WTC11 (cell line): ENCODE results near the gene FAM163A. TPM values are rescaled to one million over a fixed set of nuclear protein-coding genes. Genes with fewer than 3 reads are reported as not detected.
"Not testable (repeated sequence)": the region's sequence is repeated elsewhere in the genome, so short reads cannot be mapped to it uniquely, and the experiment has no call there.

Source experiments
- ATAC-seq: fragments of 200-7000 bp; cut with Tn5 transposase; 2 replicates; pipeline ENCODE4 v1.10.0; 2021; ENCODE audit warnings: mild to moderate bottlenecking, moderate library complexity
- CTCF ChIA-PET: fragments of 300-600 bp; sonication (Branson Sonifier 250); formaldehyde crosslinking; loops from one replicate; lab custom pipeline; 2021; ENCODE audit warnings: antibody characterized with exemption; lab: Charles Lee
- POLR2A ChIA-PET: fragments of 350-600 bp; sonication (Branson Sonifier 250); formaldehyde crosslinking; loops from one replicate; lab custom pipeline; 2021; ENCODE audit warnings: antibody characterized with exemption; lab: Charles Lee
- DNase-seq: peaks from one replicate; pipeline ENCODE4 v3.0.0; 2021; ENCODE audit warnings: low spot score
- H3K27ac Mint-ChIP-seq: 2 replicates; pipeline ENCODE4 v1.8.0; 2021; ENCODE audit warnings: mixed read lengths
- H3K27me3 Mint-ChIP-seq: 2 replicates; pipeline ENCODE4 v1.8.0; 2021; ENCODE audit warnings: low read depth, mild to moderate bottlenecking, moderate library complexity, mixed read lengths
- H3K36me3 Mint-ChIP-seq: 2 replicates; pipeline ENCODE4 v1.8.0; 2021; ENCODE audit warnings: mixed read lengths
- H3K4me1 Mint-ChIP-seq: 2 replicates; pipeline ENCODE4 v1.8.0; 2022; ENCODE audit warnings: mixed read lengths
- H3K4me3 Mint-ChIP-seq: 2 replicates; pipeline ENCODE4 v1.8.0; 2021; ENCODE audit warnings: mild to moderate bottlenecking, moderate library complexity, mixed read lengths
- H3K9me3 Mint-ChIP-seq: 2 replicates; pipeline ENCODE4 v1.8.0; 2021; ENCODE audit warnings: mixed read lengths
- HMGA2 ChIP-seq: fragments of 250-450 bp; sonication (Bioruptor Pico); IDR thresholded peaks from 2 replicates; pipeline ENCODE4 v1.4.0; 2021; ENCODE audit warnings: mild to moderate bottlenecking, moderate library complexity
- IRF2 ChIP-seq: sonication (generic); formaldehyde crosslinking; IDR thresholded peaks from 2 replicates; pipeline ENCODE4 v1.8.0; 2022; ENCODE audit warnings: low read depth, missing genetic modification reagents, borderline replicate concordance
- JAZF1 ChIP-seq: fragments of 250-450 bp; sonication (Bioruptor Pico); IDR thresholded peaks from 2 replicates; pipeline ENCODE4 v1.9.0; 2021; ENCODE audit warnings: moderate library complexity, mild to moderate bottlenecking, inconsistent platforms
- NR3C1 ChIP-seq: sonication (generic); formaldehyde crosslinking; conservative IDR thresholded peaks from 2 replicates; pipeline ENCODE4 v1.8.1; 2023; ENCODE audit warnings: low read depth, mild to moderate bottlenecking, missing genetic modification reagents
- OVOL2 ChIP-seq: fragments of 250-450 bp; sonication (Bioruptor Pico); IDR thresholded peaks from 2 replicates; pipeline ENCODE4 v1.9.0; 2021; ENCODE audit warnings: mild to moderate bottlenecking, borderline replicate concordance
- TCF7 ChIP-seq: sonication (generic); formaldehyde crosslinking; IDR thresholded peaks from 2 replicates; pipeline ENCODE4 v1.8.0; 2022; ENCODE audit warnings: mild to moderate bottlenecking, low read depth, missing genetic modification reagents, moderate library complexity
- ZNF121 ChIP-seq: sonication (generic); formaldehyde crosslinking; IDR thresholded peaks from 2 replicates; pipeline ENCODE4 v1.8.0; 2023; ENCODE audit warnings: missing genetic modification reagents
- ZNF232 ChIP-seq: sonication (generic); formaldehyde crosslinking; IDR thresholded peaks from 2 replicates; pipeline ENCODE4 v1.8.0; 2022; ENCODE audit warnings: mild to moderate bottlenecking, missing genetic modification reagents
- ZNF396 ChIP-seq: fragments of 250-450 bp; sonication (Bioruptor Pico); IDR thresholded peaks from 2 replicates; pipeline ENCODE4 v1.8.0; 2021; ENCODE audit warnings: mild to moderate bottlenecking, moderate library complexity, borderline replicate concordance
- total RNA-seq: library from RNA; stranded (reverse); gene quantifications from 3 replicates; pipeline ENCODE4 v1.2.3, GENCODE V29; 2021
- TF ChIP-seq, protein P1 (sequence below): sonication (generic); formaldehyde crosslinking; IDR thresholded peaks from 2 replicates; pipeline ENCODE4 v1.8.0; 2022; ENCODE audit warnings: mild to moderate bottlenecking, missing genetic modification reagents
- TF ChIP-seq, protein P2 (sequence below): sonication (generic); formaldehyde crosslinking; IDR thresholded peaks from 2 replicates; pipeline ENCODE4 v1.8.1; 2022; ENCODE audit warnings: mild to moderate bottlenecking, missing genetic modification reagents, moderate library complexity, borderline replicate concordance
- TF ChIP-seq, protein P3 (sequence below): sonication (generic); formaldehyde crosslinking; IDR thresholded peaks from 2 replicates; pipeline ENCODE4 v1.8.1; 2022; ENCODE audit warnings: mild to moderate bottlenecking, moderate library complexity, missing genetic modification reagents
- TF ChIP-seq, protein P4 (sequence below): sonication (generic); formaldehyde crosslinking; IDR thresholded peaks from 2 replicates; pipeline ENCODE4 v1.8.1; 2022; ENCODE audit warnings: low read depth, missing genetic modification reagents, borderline replicate concordance
- TF ChIP-seq, protein P5 (sequence below): fragments of 250-450 bp; sonication (Bioruptor Pico); IDR thresholded peaks from 2 replicates; pipeline ENCODE4 v1.9.0; 2021; ENCODE audit warnings: mild to moderate bottlenecking, borderline replicate concordance
- TF ChIP-seq, protein P6 (sequence below): sonication (generic); formaldehyde crosslinking; conservative IDR thresholded peaks from 2 replicates; pipeline ENCODE4 v1.8.1; 2022; ENCODE audit warnings: mild to moderate bottlenecking, missing genetic modification reagents
- TF ChIP-seq, protein P7 (sequence below): sonication (generic); formaldehyde crosslinking; IDR thresholded peaks from 2 replicates; pipeline ENCODE4 v1.8.1; 2023; ENCODE audit warnings: mild to moderate bottlenecking, missing genetic modification reagents, moderate library complexity

The FAM163A gene
- total RNA-seq, 1 experiment from 2014 or later, result 0.07 TPM

DNA sequence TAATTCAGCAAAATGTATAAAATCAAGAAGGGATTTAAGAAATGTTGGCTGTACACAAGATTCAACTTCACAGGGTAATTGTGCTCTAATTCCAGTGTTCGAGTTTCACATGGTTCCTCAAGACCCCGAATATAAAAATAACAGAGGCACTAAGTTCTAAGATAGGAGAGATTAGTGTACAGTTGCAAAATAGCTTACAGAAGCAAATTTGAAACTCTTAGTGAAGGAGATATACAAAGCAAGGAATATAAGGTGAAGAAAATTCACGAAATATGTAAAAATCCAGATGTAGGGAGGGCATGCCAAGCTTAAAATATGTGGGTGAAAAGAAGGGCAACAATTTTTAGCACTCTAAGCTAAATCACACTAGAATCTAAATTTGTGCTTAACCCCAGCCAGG lies 105.1 kb downstream of the FAM163A start:
- no peak for TF ChIP-seq JAZF1 (CRISPR knock-in tag)
- no peak for TF ChIP-seq NR3C1 (CRISPR knock-in tag)
- TF ChIP-seq, protein P1, sequence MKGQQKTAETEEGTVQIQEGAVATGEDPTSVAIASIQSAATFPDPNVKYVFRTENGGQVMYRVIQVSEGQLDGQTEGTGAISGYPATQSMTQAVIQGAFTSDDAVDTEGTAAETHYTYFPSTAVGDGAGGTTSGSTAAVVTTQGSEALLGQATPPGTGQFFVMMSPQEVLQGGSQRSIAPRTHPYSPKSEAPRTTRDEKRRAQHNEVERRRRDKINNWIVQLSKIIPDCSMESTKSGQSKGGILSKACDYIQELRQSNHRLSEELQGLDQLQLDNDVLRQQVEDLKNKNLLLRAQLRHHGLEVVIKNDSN, result no peak
- TF ChIP-seq, protein P2, sequence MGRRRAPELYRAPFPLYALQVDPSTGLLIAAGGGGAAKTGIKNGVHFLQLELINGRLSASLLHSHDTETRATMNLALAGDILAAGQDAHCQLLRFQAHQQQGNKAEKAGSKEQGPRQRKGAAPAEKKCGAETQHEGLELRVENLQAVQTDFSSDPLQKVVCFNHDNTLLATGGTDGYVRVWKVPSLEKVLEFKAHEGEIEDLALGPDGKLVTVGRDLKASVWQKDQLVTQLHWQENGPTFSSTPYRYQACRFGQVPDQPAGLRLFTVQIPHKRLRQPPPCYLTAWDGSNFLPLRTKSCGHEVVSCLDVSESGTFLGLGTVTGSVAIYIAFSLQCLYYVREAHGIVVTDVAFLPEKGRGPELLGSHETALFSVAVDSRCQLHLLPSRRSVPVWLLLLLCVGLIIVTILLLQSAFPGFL (CRISPR knock-in tag), result no peak
- no peak for TF ChIP-seq ZNF121
- no peak for TF ChIP-seq ZNF396 (CRISPR knock-in tag)
- TF ChIP-seq, protein P3, sequence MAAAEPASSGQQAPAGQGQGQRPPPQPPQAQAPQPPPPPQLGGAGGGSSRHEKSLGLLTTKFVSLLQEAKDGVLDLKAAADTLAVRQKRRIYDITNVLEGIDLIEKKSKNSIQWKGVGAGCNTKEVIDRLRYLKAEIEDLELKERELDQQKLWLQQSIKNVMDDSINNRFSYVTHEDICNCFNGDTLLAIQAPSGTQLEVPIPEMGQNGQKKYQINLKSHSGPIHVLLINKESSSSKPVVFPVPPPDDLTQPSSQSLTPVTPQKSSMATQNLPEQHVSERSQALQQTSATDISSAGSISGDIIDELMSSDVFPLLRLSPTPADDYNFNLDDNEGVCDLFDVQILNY (CRISPR knock-in tag), result no peak
- TF ChIP-seq OVOL2 (CRISPR knock-in tag), result no peak
- TF ChIP-seq, protein P4, sequence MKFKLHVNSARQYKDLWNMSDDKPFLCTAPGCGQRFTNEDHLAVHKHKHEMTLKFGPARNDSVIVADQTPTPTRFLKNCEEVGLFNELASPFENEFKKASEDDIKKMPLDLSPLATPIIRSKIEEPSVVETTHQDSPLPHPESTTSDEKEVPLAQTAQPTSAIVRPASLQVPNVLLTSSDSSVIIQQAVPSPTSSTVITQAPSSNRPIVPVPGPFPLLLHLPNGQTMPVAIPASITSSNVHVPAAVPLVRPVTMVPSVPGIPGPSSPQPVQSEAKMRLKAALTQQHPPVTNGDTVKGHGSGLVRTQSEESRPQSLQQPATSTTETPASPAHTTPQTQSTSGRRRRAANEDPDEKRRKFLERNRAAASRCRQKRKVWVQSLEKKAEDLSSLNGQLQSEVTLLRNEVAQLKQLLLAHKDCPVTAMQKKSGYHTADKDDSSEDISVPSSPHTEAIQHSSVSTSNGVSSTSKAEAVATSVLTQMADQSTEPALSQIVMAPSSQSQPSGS (CRISPR knock-in tag), result no peak
- TF ChIP-seq ZNF232 (CRISPR knock-in tag), result no peak
- TF ChIP-seq, protein P5, sequence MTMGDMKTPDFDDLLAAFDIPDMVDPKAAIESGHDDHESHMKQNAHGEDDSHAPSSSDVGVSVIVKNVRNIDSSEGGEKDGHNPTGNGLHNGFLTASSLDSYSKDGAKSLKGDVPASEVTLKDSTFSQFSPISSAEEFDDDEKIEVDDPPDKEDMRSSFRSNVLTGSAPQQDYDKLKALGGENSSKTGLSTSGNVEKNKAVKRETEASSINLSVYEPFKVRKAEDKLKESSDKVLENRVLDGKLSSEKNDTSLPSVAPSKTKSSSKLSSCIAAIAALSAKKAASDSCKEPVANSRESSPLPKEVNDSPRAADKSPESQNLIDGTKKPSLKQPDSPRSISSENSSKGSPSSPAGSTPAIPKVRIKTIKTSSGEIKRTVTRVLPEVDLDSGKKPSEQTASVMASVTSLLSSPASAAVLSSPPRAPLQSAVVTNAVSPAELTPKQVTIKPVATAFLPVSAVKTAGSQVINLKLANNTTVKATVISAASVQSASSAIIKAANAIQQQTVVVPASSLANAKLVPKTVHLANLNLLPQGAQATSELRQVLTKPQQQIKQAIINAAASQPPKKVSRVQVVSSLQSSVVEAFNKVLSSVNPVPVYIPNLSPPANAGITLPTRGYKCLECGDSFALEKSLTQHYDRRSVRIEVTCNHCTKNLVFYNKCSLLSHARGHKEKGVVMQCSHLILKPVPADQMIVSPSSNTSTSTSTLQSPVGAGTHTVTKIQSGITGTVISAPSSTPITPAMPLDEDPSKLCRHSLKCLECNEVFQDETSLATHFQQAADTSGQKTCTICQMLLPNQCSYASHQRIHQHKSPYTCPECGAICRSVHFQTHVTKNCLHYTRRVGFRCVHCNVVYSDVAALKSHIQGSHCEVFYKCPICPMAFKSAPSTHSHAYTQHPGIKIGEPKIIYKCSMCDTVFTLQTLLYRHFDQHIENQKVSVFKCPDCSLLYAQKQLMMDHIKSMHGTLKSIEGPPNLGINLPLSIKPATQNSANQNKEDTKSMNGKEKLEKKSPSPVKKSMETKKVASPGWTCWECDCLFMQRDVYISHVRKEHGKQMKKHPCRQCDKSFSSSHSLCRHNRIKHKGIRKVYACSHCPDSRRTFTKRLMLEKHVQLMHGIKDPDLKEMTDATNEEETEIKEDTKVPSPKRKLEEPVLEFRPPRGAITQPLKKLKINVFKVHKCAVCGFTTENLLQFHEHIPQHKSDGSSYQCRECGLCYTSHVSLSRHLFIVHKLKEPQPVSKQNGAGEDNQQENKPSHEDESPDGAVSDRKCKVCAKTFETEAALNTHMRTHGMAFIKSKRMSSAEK (CRISPR knock-in tag), result no peak
- ChIA-PET CTCF (no interaction called here), POLR2A (no interaction called here)
- Mint-ChIP-seq H3K4me3 (no peak overlapping the region), H3K27ac (no peak overlapping the region), H3K27me3 (no peaks in the 10 kb centered on the region), H3K4me1 (no peaks in the 10 kb centered on the region), H3K36me3 (peaks cover 40% of the 10 kb centered on the region), H3K9me3 (no peaks in the 10 kb centered on the region)
- no peak for DNase-seq
- ATAC-seq, result no peak

DNA sequence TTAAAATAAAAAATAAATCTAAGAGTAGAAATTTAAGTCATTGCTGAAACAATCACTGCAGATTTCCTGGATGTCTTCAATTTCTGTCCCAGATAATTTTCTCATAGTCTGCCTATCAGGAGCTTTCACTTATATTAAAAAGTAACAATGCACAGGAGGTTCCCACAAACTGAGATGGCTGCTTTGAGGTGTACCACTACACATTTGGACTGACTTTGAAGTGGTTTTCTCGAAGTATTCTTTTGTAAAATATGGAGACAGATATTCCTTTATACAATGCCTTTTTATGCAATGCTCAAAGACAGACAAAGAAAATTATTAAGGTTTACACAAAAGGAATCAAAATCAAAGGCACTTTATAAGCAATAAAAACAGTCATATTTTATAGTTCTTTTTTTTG lies 110.0 kb downstream of the FAM163A start:
- TF ChIP-seq, protein P6, sequence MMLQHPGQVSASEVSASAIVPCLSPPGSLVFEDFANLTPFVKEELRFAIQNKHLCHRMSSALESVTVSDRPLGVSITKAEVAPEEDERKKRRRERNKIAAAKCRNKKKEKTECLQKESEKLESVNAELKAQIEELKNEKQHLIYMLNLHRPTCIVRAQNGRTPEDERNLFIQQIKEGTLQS (CRISPR knock-in tag), result no peak
- TF ChIP-seq HMGA2 (CRISPR knock-in tag), result no peak
- TF ChIP-seq TCF7, result no peak
- TF ChIP-seq, protein P7, sequence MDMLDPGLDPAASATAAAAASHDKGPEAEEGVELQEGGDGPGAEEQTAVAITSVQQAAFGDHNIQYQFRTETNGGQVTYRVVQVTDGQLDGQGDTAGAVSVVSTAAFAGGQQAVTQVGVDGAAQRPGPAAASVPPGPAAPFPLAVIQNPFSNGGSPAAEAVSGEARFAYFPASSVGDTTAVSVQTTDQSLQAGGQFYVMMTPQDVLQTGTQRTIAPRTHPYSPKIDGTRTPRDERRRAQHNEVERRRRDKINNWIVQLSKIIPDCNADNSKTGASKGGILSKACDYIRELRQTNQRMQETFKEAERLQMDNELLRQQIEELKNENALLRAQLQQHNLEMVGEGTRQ (CRISPR knock-in tag), result no peak
- no peak for TF ChIP-seq ZNF121
- no peak for TF ChIP-seq IRF2
- ATAC-seq (no peak), DNase-seq (no peak)
- ChIA-PET CTCF (interaction anchor here (1.0 to 1.6 kb wide), 2 partner anchors 38 to 326 kb away, joined by 4 to 5 read pairs; no protein-coding TSS in a partner anchor), POLR2A (no interaction called here)
- no peak overlapping the region for H3K27ac Mint-ChIP-seq
- H3K4me3 Mint-ChIP-seq, result no peak overlapping the region
- H3K27me3 Mint-ChIP-seq, result no peaks in the 10 kb centered on the region
- no peaks in the 10 kb centered on the region for H3K4me1 Mint-ChIP-seq
- H3K9me3 Mint-ChIP-seq, result no peaks in the 10 kb centered on the region
- H3K36me3 Mint-ChIP-seq, result peaks cover 26% of the 10 kb centered on the region

DNA sequence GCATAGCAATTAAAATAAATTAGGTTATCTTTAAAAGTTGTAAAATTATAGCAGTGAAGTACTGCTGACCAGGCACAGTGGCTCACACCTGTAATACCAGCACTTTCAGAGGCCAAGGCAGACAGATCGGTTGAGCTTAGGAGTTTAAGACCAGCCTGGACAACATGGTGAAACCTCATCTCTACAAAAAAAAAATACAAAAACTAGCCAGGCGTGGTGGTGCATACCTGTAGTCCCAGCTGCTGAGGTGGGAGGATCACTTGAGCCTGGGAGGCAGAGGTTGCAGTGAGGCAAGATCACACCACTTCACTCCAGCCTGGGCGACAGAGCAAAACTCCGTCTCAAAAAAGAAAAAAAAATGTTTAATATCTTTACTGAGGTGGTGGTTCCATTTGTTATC lies 112.7 kb downstream of the FAM163A start:
- CTCF ChIA-PET, ATAC-seq, H3K36me3 Mint-ChIP-seq, H3K27ac Mint-ChIP-seq, H3K4me1 Mint-ChIP-seq, POLR2A ChIA-PET, H3K9me3 Mint-ChIP-seq, H3K27me3 Mint-ChIP-seq, H3K4me3 Mint-ChIP-seq, DNase-seq: not testable (repeated sequence)
